GM12865 (cell line): Measurements from ENCODE around the gene DCDC2.
A peak's percentile ranks its signal among the peaks of the same experiment; 100 is the strongest.

Source experiments
- DNase-seq: peaks from one replicate; pipeline ENCODE4 v3.0.0; 2010; ENCODE audit warnings: low read depth
- H3K4me3 ChIP-seq: 2 replicates; pipeline ENCODE4 v1.5.1; 2011; ENCODE audit warnings: mild to moderate bottlenecking, low read depth, low read length, control low read depth
- CTCF ChIP-seq: IDR thresholded peaks from 2 replicates; pipeline ENCODE4 v1.5.1; 2011; ENCODE audit warnings: low read length, control low read depth, low read depth, inconsistent platforms; ENCODE audit not compliant: insufficient read depth; ENCODE audit errors: missing control alignments

Gene DCDC2

GRCh38 chr6:24229696-24230405, 128.0 kb downstream of the DCDC2 start:
- no peak for DNase-seq
- no peak for TF ChIP-seq CTCF
- no peak overlapping the region for H3K4me3 ChIP-seq

GRCh38 chr6:24228681-24229255, 129.1 kb downstream of the DCDC2 start:
- DNase-seq = peak; percentile 52
- TF ChIP-seq CTCF = no peak
- no peak overlapping the region for H3K4me3 ChIP-seq

- H3K4me3 ChIP-seq = no peak overlapping the region
- no peak for TF ChIP-seq CTCF
- no peak for DNase-seq
These were observed 129.7 kb downstream of the DCDC2 start for GRCh38 chr6:24228123-24228522.

GRCh38 chr6:24227556-24227955, 130.3 kb downstream of the DCDC2 start:
- DNase-seq = no peak
- TF ChIP-seq CTCF = no peak
- no peak overlapping the region for H3K4me3 ChIP-seq

- TF ChIP-seq CTCF = no peak
- no peak overlapping the region for H3K4me3 ChIP-seq
- no peak for DNase-seq
These were observed 131.3 kb downstream of the DCDC2 start for GRCh38 chr6:24226541-24226940.

GRCh38 chr6:24225838-24226237, 132.0 kb downstream of the DCDC2 start:
- no peak overlapping the region for H3K4me3 ChIP-seq
- no peak for DNase-seq
- TF ChIP-seq CTCF = no peak

- no peak for TF ChIP-seq CTCF
These were observed 134.5 kb downstream of the DCDC2 start for GRCh38 chr6:24223115-24223919.

More at GRCh38 chr6:24223115-24223919, 134.5 kb downstream of the DCDC2 start:
- H3K4me3 ChIP-seq = no peak overlapping the region
- DNase-seq = no peak
